ENCODE measurements around the gene LILRB4.

- no peak for TF ChIP-seq EZH2phosphoT487 (IDR thresholded peaks at IDR 0.05; ENCODE audit: low read depth, severe bottlenecking, unreplicated experiment)
- no peak for TF ChIP-seq CTCF (IDR thresholded peaks at IDR 0.05; ENCODE audit: poor library complexity)
- TF ChIP-seq EZH2 (IDR thresholded peaks at IDR 0.05; ENCODE audit: borderline replicate concordance) = no peak
Measured at GRCh38 chr19:54638683-54639082, 24.1 kb upstream of the LILRB4 start.

All from hepatocyte (in vitro differentiated cells).